Naive thymus-derived CD4-positive, alpha-beta T cell (primary cell): ENCODE results near the gene SAFB. TPM values are rescaled to one million over a fixed set of nuclear protein-coding genes. Genes with fewer than 3 reads are reported as not detected.

Experiments
- ATAC-seq: fragments of 150-1000 bp; cut with Tn5 transposase; 2 replicates; pipeline ENCODE4 v1.10.0; 2021; ENCODE audit warnings: mild to moderate bottlenecking, moderate library complexity
- CTCF ChIA-PET: fragments of 350-600 bp; sonication (Branson Sonifier 250); formaldehyde crosslinking; loops from one replicate; lab custom pipeline; 2021; ENCODE audit warnings: antibody characterized with exemption; lab: Charles Lee
- POLR2A ChIA-PET: fragments of 350-600 bp; sonication (Branson Sonifier 250); formaldehyde crosslinking; loops from one replicate; lab custom pipeline; 2021; ENCODE audit warnings: antibody characterized with exemption, inconsistent platforms; lab: Charles Lee
- DNase-seq, 9 donors: peaks; one replicate each; pipeline versions ENCODE4 v3.0.0 to v3.0.0-alpha.2; 2020 to 2022; ENCODE audit warnings: mixed read lengths in 1 of 9
- H3K27ac ChIP-seq: one replicate; pipeline ENCODE4 v1.7.0; 2013; ENCODE audit warnings: mild to moderate bottlenecking, low read depth, low read length, moderate library complexity
- H3K27me3 ChIP-seq, 2 donors: one replicate each; pipeline ENCODE4 v1.7.0; 2013; ENCODE audit warnings: low read length in 2 of 2, mild to moderate bottlenecking in 2 of 2, moderate library complexity in 2 of 2; ENCODE audit not compliant: control insufficient read depth in 2 of 2, insufficient read depth in 2 of 2
- H3K36me3 ChIP-seq, 3 experiments: 1 replicate in 2 of 3; 2 replicates in 1 of 3; pipeline ENCODE4 v1.7.0; 2013; ENCODE audit warnings: low read length in 3 of 3, mild to moderate bottlenecking in 3 of 3, moderate library complexity in 1 of 3; ENCODE audit not compliant: insufficient read depth in 3 of 3, control insufficient read depth in 2 of 3
- H3K4me1 ChIP-seq, 2 donors: one replicate each; pipeline ENCODE4 v1.7.0; 2013; ENCODE audit warnings: low read length in 2 of 2, mild to moderate bottlenecking in 2 of 2, moderate library complexity in 1 of 2; ENCODE audit not compliant: control insufficient read depth in 2 of 2, insufficient read depth in 2 of 2
- H3K4me3 ChIP-seq: 2 replicates; pipeline ENCODE4 v1.7.0; 2013; ENCODE audit warnings: mild to moderate bottlenecking, low read length
- H3K9me3 ChIP-seq, 3 experiments: 1 replicate in 2 of 3; 2 replicates in 1 of 3; pipeline ENCODE4 v1.7.0; 2013; ENCODE audit warnings: low read length in 3 of 3; ENCODE audit not compliant: control insufficient read depth in 2 of 3
- H3K27ac Mint-ChIP-seq, 9 donors: one replicate each; pipeline ENCODE4 v1.8.0; 2020 to 2022; ENCODE audit warnings: mixed read lengths in 9 of 9, mild to moderate bottlenecking in 8 of 9, moderate library complexity in 5 of 9, inconsistent platforms in 2 of 9
- H3K27me3 Mint-ChIP-seq, 5 donors: one replicate each; pipeline ENCODE4 v1.8.0; 2021 to 2022; ENCODE audit warnings: mixed read lengths in 5 of 5, mild to moderate bottlenecking in 1 of 5
- H3K36me3 Mint-ChIP-seq, 5 donors: one replicate each; pipeline ENCODE4 v1.8.0; 2020 to 2022; ENCODE audit warnings: mixed read lengths in 5 of 5, mild to moderate bottlenecking in 3 of 5, inconsistent platforms in 1 of 5
- H3K4me1 Mint-ChIP-seq, 7 donors: one replicate each; pipeline ENCODE4 v1.8.0; 2020 to 2022; ENCODE audit warnings: mixed read lengths in 7 of 7, mild to moderate bottlenecking in 3 of 7, inconsistent platforms in 1 of 7
- H3K4me3 Mint-ChIP-seq, 10 donors: one replicate each; pipeline ENCODE4 v1.8.0; 2020 to 2022; ENCODE audit warnings: mild to moderate bottlenecking in 10 of 10, mixed read lengths in 10 of 10, moderate library complexity in 6 of 10, inconsistent platforms in 2 of 10
- H3K9me3 Mint-ChIP-seq, 11 donors: one replicate each; pipeline ENCODE4 v1.8.0; 2020 to 2022; ENCODE audit warnings: mixed read lengths in 11 of 11, mild to moderate bottlenecking in 4 of 11, inconsistent platforms in 1 of 11, moderate library complexity in 1 of 11
- intact Hi-C, 2 donors: fragments of 100-400 bp; cut with micrococcal nuclease; formaldehyde crosslinking; loops; one replicate each; pipeline ENCODE4 v1.15.1; 2023
- polyA plus RNA-seq, 2 donors: library from polyadenylated mRNA; unstranded; fragments of 300-500 nt; fragmentation: Illumina TruSeq; gene quantifications; one replicate each; pipeline ENCODE4 v1.2.3, GENCODE V29; 2021
- total RNA-seq, 6 experiments: library from RNA in 5 of 6; stranded (reverse) in 5 of 6; gene quantifications; 1 replicate in 5 of 6; 2 replicates in 1 of 6; pipeline ENCODE4 v1.2.3 and lab custom pipeline; 2021 to 2026

SAFB gene
- total and polyA plus RNA-seq, 7 experiments from 2014 or later = 50.3 to 203 (median 170) TPM

GRCh38 chr19:5588906-5589676 is 33.8 kb upstream of the SAFB start:
- intact Hi-C loops = no loop called here
- ATAC-seq (no peak), DNase-seq (no peak)
- H3K27ac ChIP-seq = no peak overlapping the region
- peaks cover 0 to 13% of the 10 kb centered on the region in 2 donors for H3K4me1 ChIP-seq
- Mint-ChIP-seq H3K4me3 (no peak overlapping the region), H3K4me1 (peaks cover 7 to 32% (median 12%) of the 10 kb centered on the region in 7 donors), H3K9me3 (no peaks in the 10 kb centered on the region), H3K27me3 (no peaks in the 10 kb centered on the region), H3K36me3 (peaks cover 8 to 52% (median 12%) of the 10 kb centered on the region in 5 donors), H3K27ac (no peak overlapping the region)
- no peaks in the 10 kb centered on the region for H3K27me3 ChIP-seq
- no peaks in the 10 kb centered on the region for H3K9me3 ChIP-seq
- no peak overlapping the region for H3K4me3 ChIP-seq
- peaks cover 19 to 85% (median 22%) of the 10 kb centered on the region in 3 experiments for H3K36me3 ChIP-seq
- POLR2A ChIA-PET = interaction anchor here (1.1 kb wide), 1 partner anchor 97 kb away, joined by 3 read pairs; no protein-coding TSS in a partner anchor
- CTCF ChIA-PET = no interaction called here

GRCh38 chr19:5590151-5590864 is 32.6 kb upstream of the SAFB start:
- peaks cover 0 to 12% of the 10 kb centered on the region in 2 donors for H3K4me1 ChIP-seq
- Mint-ChIP-seq H3K4me3 (no peak overlapping the region), H3K9me3 (no peaks in the 10 kb centered on the region), H3K27ac (no peak overlapping the region), H3K4me1 (peaks cover 10 to 27% (median 14%) of the 10 kb centered on the region in 7 donors), H3K36me3 (peaks cover 11 to 60% (median 15%) of the 10 kb centered on the region in 5 donors), H3K27me3 (no peaks in the 10 kb centered on the region)
- no peak overlapping the region for H3K27ac ChIP-seq
- H3K27me3 ChIP-seq = no peaks in the 10 kb centered on the region
- CTCF ChIA-PET = no interaction called here
- no peak overlapping the region for H3K4me3 ChIP-seq
- H3K9me3 ChIP-seq = no peaks in the 10 kb centered on the region
- no peak for ATAC-seq
- peaks cover 19 to 90% (median 33%) of the 10 kb centered on the region in 3 experiments for H3K36me3 ChIP-seq
- no peak for DNase-seq
- POLR2A ChIA-PET = no interaction called here
- intact Hi-C loops = no loop called here

- Mint-ChIP-seq H3K4me1 (peaks cover 8 to 22% (median 12%) of the 10 kb centered on the region in 7 donors), H3K27me3 (no peaks in the 10 kb centered on the region), H3K9me3 (no peaks in the 10 kb centered on the region), H3K36me3 (peaks cover 14 to 64% (median 17%) of the 10 kb centered on the region in 5 donors), H3K4me3 (no peak overlapping the region), H3K27ac (no peak overlapping the region)
- CTCF ChIA-PET = no interaction called here
- ATAC-seq (no peak), DNase-seq (no peak)
- no peaks in the 10 kb centered on the region for H3K27me3 ChIP-seq
- H3K9me3 ChIP-seq = no peaks in the 10 kb centered on the region
- peaks cover 19 to 93% (median 37%) of the 10 kb centered on the region in 3 experiments for H3K36me3 ChIP-seq
- H3K4me3 ChIP-seq = no peak overlapping the region
- H3K4me1 ChIP-seq = peaks cover 0 to 7% of the 10 kb centered on the region in 2 donors
- no peak overlapping the region for H3K27ac ChIP-seq
- intact Hi-C loops = no loop called here
- POLR2A ChIA-PET = no interaction called here
Observed at GRCh38 chr19:5590865-5591154, 32.1 kb upstream of the SAFB start.

GRCh38 chr19:5591476-5591875 is 31.4 kb upstream of the SAFB start:
- no peak overlapping the region for H3K4me3 ChIP-seq
- POLR2A ChIA-PET = no interaction called here
- H3K27me3 ChIP-seq = no peaks in the 10 kb centered on the region
- H3K4me3 Mint-ChIP-seq = no peak overlapping the region
- peaks cover 14 to 66% (median 18%) of the 10 kb centered on the region in 5 donors for H3K36me3 Mint-ChIP-seq
- H3K9me3 ChIP-seq = no peaks in the 10 kb centered on the region
- no peaks in the 10 kb centered on the region for H3K4me1 ChIP-seq
- DNase-seq (no peak), ATAC-seq (no peak)
- H3K36me3 ChIP-seq = peaks cover 19 to 97% (median 37%) of the 10 kb centered on the region in 3 experiments
- no peaks in the 10 kb centered on the region for H3K9me3 Mint-ChIP-seq
- H3K27me3 Mint-ChIP-seq = no peaks in the 10 kb centered on the region
- H3K4me1 Mint-ChIP-seq = peaks cover 6 to 17% (median 10%) of the 10 kb centered on the region in 7 donors
- intact Hi-C loops = no loop called here
- no peak overlapping the region for H3K27ac ChIP-seq
- CTCF ChIA-PET = no interaction called here
- H3K27ac Mint-ChIP-seq = no peak overlapping the region

GRCh38 chr19:5592531-5593342 is 30.1 kb upstream of the SAFB start:
- Mint-ChIP-seq H3K4me1 (peaks cover 0 to 9% (median 5%) of the 10 kb centered on the region in 7 donors), H3K27me3 (no peaks in the 10 kb centered on the region)
- CTCF ChIA-PET = no interaction called here

More at GRCh38 chr19:5592531-5593342, 30.1 kb upstream of the SAFB start:
- Histone ChIP-seq H3K4me3 (no peak overlapping the region), H3K27me3 (no peaks in the 10 kb centered on the region), H3K27ac (no peak overlapping the region), H3K36me3 (peaks cover 21 to 98% (median 49%) of the 10 kb centered on the region in 3 experiments), H3K4me1 (no peaks in the 10 kb centered on the region), H3K9me3 (no peaks in the 10 kb centered on the region)
- no peaks in the 10 kb centered on the region for H3K9me3 Mint-ChIP-seq
- intact Hi-C loops = no loop called here
- ATAC-seq (no peak), DNase-seq (no peak)
- H3K4me3 Mint-ChIP-seq = no peak overlapping the region
- H3K36me3 Mint-ChIP-seq = peaks cover 18 to 64% (median 19%) of the 10 kb centered on the region in 5 donors
- POLR2A ChIA-PET = no interaction called here
- H3K27ac Mint-ChIP-seq = no peak overlapping the region
